ENCODE data around the gene WASL. TPM values are rescaled to one million over a fixed set of nuclear protein-coding genes. Genes with fewer than 3 reads are reported as not detected.

The WASL gene
- polyA plus RNA-seq, 2 of the 4 experiments (the other 2 are of a cell fraction) = 18.5 to 21.0 TPM

DNA sequence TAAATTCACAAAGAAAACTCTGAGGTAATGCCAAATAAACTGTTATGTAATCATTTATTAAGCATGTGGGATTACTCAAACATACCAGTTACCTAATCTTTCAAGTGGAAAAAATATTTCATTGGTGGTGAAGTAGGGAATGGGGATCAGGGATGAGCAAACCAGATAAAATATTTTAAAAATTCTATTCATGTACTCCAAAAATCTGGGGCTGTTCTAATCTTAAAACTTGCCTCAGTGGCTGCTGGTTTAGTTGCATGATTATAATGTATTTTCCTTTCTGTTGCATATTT lies 73.7 kb downstream of the WASL start:
- ATAC-seq = no peak
- Histone ChIP-seq H3K4me2 (no peak overlapping the region), H3K4me1 (peaks cover 9% of the 10 kb centered on the region; the same call in 2 of the 3 replicates), H3K27ac (no peak overlapping the region), H3K9me3 (no peaks in the 10 kb centered on the region), H3K4me3 (no peak overlapping the region)
- no peak for TF ChIP-seq ZSCAN20 (CRISPR knock-in tag; IDR thresholded peaks at IDR 0.05)
- TF ChIP-seq SREBF2 (IDR thresholded peaks at IDR 0.05) = no peak
- TF ChIP-seq, protein P1, sequence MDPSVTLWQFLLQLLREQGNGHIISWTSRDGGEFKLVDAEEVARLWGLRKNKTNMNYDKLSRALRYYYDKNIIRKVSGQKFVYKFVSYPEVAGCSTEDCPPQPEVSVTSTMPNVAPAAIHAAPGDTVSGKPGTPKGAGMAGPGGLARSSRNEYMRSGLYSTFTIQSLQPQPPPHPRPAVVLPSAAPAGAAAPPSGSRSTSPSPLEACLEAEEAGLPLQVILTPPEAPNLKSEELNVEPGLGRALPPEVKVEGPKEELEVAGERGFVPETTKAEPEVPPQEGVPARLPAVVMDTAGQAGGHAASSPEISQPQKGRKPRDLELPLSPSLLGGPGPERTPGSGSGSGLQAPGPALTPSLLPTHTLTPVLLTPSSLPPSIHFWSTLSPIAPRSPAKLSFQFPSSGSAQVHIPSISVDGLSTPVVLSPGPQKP (IDR thresholded peaks at IDR 0.05; ENCODE audit: low read depth, low read length) = no peak
- no peak for TF ChIP-seq MAZ (IDR thresholded peaks at IDR 0.05; ENCODE audit: borderline replicate concordance, low read depth, low read length)
- no peak for TF ChIP-seq POLR2AphosphoS2 (conservative IDR thresholded peaks at IDR 0.05; ENCODE audit: low read length)
- TF ChIP-seq HDAC2 (IDR thresholded peaks at IDR 0.05) = no peak
- TF ChIP-seq, protein P2, sequence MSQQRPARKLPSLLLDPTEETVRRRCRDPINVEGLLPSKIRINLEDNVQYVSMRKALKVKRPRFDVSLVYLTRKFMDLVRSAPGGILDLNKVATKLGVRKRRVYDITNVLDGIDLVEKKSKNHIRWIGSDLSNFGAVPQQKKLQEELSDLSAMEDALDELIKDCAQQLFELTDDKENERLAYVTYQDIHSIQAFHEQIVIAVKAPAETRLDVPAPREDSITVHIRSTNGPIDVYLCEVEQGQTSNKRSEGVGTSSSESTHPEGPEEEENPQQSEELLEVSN (IDR thresholded peaks at IDR 0.05; ENCODE audit: borderline replicate concordance, low read depth) = no peak
- TF ChIP-seq FOXS1 (CRISPR knock-in tag; IDR thresholded peaks at IDR 0.05) = no peak
- no peak for TF ChIP-seq NFE2L2 (conservative IDR thresholded peaks at IDR 0.05; ENCODE audit: low read length)
- TF ChIP-seq, protein P3, sequence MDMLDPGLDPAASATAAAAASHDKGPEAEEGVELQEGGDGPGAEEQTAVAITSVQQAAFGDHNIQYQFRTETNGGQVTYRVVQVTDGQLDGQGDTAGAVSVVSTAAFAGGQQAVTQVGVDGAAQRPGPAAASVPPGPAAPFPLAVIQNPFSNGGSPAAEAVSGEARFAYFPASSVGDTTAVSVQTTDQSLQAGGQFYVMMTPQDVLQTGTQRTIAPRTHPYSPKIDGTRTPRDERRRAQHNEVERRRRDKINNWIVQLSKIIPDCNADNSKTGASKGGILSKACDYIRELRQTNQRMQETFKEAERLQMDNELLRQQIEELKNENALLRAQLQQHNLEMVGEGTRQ (IDR thresholded peaks at IDR 0.05) = no peak
- TF ChIP-seq CHD2 (IDR thresholded peaks at IDR 0.05; ENCODE audit: low read length, partially characterized antibody) = no peak
- no peak for TF ChIP-seq ZC3H11A (IDR thresholded peaks at IDR 0.05)
- no peak for TF ChIP-seq RFX5 (IDR thresholded peaks at IDR 0.05)
- TF ChIP-seq EP300 (IDR thresholded peaks at IDR 0.05) = no peak
- TF ChIP-seq RARB (CRISPR knock-in tag; IDR thresholded peaks at IDR 0.05) = no peak
- TF ChIP-seq, protein P4, sequence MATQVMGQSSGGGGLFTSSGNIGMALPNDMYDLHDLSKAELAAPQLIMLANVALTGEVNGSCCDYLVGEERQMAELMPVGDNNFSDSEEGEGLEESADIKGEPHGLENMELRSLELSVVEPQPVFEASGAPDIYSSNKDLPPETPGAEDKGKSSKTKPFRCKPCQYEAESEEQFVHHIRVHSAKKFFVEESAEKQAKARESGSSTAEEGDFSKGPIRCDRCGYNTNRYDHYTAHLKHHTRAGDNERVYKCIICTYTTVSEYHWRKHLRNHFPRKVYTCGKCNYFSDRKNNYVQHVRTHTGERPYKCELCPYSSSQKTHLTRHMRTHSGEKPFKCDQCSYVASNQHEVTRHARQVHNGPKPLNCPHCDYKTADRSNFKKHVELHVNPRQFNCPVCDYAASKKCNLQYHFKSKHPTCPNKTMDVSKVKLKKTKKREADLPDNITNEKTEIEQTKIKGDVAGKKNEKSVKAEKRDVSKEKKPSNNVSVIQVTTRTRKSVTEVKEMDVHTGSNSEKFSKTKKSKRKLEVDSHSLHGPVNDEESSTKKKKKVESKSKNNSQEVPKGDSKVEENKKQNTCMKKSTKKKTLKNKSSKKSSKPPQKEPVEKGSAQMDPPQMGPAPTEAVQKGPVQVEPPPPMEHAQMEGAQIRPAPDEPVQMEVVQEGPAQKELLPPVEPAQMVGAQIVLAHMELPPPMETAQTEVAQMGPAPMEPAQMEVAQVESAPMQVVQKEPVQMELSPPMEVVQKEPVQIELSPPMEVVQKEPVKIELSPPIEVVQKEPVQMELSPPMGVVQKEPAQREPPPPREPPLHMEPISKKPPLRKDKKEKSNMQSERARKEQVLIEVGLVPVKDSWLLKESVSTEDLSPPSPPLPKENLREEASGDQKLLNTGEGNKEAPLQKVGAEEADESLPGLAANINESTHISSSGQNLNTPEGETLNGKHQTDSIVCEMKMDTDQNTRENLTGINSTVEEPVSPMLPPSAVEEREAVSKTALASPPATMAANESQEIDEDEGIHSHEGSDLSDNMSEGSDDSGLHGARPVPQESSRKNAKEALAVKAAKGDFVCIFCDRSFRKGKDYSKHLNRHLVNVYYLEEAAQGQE (IDR thresholded peaks at IDR 0.05) = no peak
- TF ChIP-seq HOXB5 (CRISPR knock-in tag; IDR thresholded peaks at IDR 0.05) = no peak
- no peak for TF ChIP-seq NR3C1 (IDR thresholded peaks at IDR 0.05)
- no peak for DNase-seq (ENCODE audit: low read depth in 1 of 2, low spot score in 1 of 2)
- FAIRE-seq = no peak
- ChIA-PET POLR2A (interaction anchor here (0.9 kb wide), 1 partner anchor 74 kb away, joined by 6 read pairs; the partner anchor contains the start of gene WASL), CTCF (interaction anchor here (1.2 to 1.9 kb wide), 2 partner anchors 123 to 190 kb away, joined by 3 to 10 read pairs; no protein-coding TSS in a partner anchor)

DNA sequence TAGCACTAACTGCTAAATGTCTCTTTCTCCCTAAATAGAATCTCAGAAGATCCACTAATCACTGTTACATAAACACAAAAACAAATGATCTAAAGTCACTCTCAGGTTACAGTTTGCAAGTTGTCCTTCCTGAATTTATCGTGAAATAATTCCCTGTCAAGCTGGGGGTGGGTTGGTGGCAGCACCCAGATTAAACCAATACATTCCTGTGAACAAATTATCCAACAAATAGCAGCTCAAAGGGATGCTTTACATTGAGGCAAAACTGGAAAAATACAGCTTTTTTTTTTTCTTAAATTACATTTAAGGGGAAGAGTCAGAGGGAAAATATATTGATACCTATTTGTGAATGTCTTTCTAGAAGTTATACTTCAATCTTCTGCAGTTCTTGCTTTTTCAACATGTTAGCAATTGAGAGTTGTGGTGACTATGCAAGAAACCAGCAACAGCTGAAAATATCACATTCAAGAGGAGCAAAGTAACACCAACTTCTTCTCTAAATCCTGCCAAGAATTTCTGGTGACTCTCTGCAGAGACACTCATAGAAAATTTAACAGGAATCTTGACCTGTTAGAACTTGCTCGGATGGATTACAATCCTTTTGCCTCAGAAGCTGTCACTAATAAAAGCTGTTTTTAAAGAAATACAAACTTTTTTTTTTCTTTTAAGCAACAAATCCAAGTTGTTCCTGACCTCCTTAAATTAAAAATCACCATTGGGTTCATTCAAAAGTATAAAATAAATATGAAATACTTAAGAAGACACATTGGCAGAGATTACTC lies 74.2 kb downstream of the WASL start:
- ChIA-PET POLR2A (interaction anchor here (0.9 kb wide), 1 partner anchor 74 kb away, joined by 6 read pairs; the partner anchor contains the start of gene WASL), CTCF (interaction anchor here (1.1 to 1.9 kb wide), 6 partner anchors 8 to 191 kb away, joined by 3 to 10 read pairs (median 3); no protein-coding TSS in a partner anchor)
- H3K27ac ChIP-seq = no peak overlapping the region
- H3K4me2 ChIP-seq = no peak overlapping the region
- peaks cover 9% of the 10 kb centered on the region; the same call in 2 of the 3 replicates for H3K4me1 ChIP-seq
- no peak for DNase-seq (ENCODE audit: low read depth in 1 of 2, low spot score in 1 of 2)
- no peak for ATAC-seq
- 88% methylated on average over 2 of the region's 2 CpGs for WGBS (ENCODE audit: missing lambda C conversion rate)
- H3K9me3 ChIP-seq = no peaks in the 10 kb centered on the region
- FAIRE-seq = no peak
- H3K4me3 ChIP-seq = no peak overlapping the region
- no peak for TF ChIP-seq CBX8 (IDR thresholded peaks at IDR 0.05)
- TF ChIP-seq RCOR1 (IDR thresholded peaks at IDR 0.05; ENCODE audit: low read depth, low read length) = no peak
- TF ChIP-seq RNF2 (IDR thresholded peaks at IDR 0.05; ENCODE audit: borderline replicate concordance, low read depth) = no peak
- no peak for TF ChIP-seq EHF (CRISPR knock-in tag; IDR thresholded peaks at IDR 0.05)
- no peak for TF ChIP-seq POLR2A (IDR thresholded peaks at IDR 0.05; ENCODE audit: low read length)
- no peak for TF ChIP-seq JUN (IDR thresholded peaks at IDR 0.05)
- no peak for TF ChIP-seq TP53 (CRISPR knock-in tag; IDR thresholded peaks at IDR 0.05)
- TF ChIP-seq, protein P3 (IDR thresholded peaks at IDR 0.05) = no peak
- TF ChIP-seq, protein P5, sequence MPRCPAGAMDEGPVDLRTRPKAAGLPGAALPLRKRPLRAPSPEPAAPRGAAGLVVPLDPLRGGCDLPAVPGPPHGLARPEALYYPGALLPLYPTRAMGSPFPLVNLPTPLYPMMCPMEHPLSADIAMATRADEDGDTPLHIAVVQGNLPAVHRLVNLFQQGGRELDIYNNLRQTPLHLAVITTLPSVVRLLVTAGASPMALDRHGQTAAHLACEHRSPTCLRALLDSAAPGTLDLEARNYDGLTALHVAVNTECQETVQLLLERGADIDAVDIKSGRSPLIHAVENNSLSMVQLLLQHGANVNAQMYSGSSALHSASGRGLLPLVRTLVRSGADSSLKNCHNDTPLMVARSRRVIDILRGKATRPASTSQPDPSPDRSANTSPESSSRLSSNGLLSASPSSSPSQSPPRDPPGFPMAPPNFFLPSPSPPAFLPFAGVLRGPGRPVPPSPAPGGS (IDR thresholded peaks at IDR 0.05) = no peak
- TF ChIP-seq KDM5A (IDR thresholded peaks at IDR 0.05) = no peak
- no peak for TF ChIP-seq MAFK (IDR thresholded peaks at IDR 0.05; ENCODE audit: partially characterized antibody)
- no peak for TF ChIP-seq CBX2 (IDR thresholded peaks at IDR 0.05; ENCODE audit: borderline replicate concordance, low read depth)
- TF ChIP-seq, protein P2 (IDR thresholded peaks at IDR 0.05; ENCODE audit: borderline replicate concordance, low read depth) = no peak
- TF ChIP-seq CHD4 (IDR thresholded peaks at IDR 0.05; ENCODE audit: borderline replicate concordance) = no peak
- TF ChIP-seq HDAC2 (IDR thresholded peaks at IDR 0.05) = no peak

Data from A549 (cell line).